H9 (cell line): ENCODE results near the gene KLHL2. TPM values are rescaled to one million over a fixed set of nuclear protein-coding genes. Genes with fewer than 3 reads are reported as not detected.
"Not testable (repeated sequence)": the region's sequence is repeated elsewhere in the genome, so short reads cannot be mapped to it uniquely, and the experiment has no call there.

ENCODE experiments used
- DNase-seq: peaks from one replicate; pipeline ENCODE4 v3.0.0-alpha.2; 2017
- H2AFZ ChIP-seq: one replicate; pipeline ENCODE4 v1.6.1; 2013; ENCODE audit warnings: mild to moderate bottlenecking, low read length, control low read depth, moderate library complexity
- H2AK5ac ChIP-seq: 2 replicates; pipeline ENCODE4 v1.6.1; 2013; ENCODE audit warnings: low read length, control low read depth, mixed read lengths; ENCODE audit not compliant: insufficient read length
- H2BK120ac ChIP-seq: one replicate; pipeline ENCODE4 v1.6.1; 2013; ENCODE audit warnings: low read depth, mild to moderate bottlenecking, low read length, control low read depth, inconsistent platforms; ENCODE audit not compliant: poor library complexity, severe bottlenecking
- H2BK12ac ChIP-seq: 2 replicates; pipeline ENCODE4 v1.6.1; 2013; ENCODE audit warnings: low read length, control low read depth, mixed read lengths, low read depth; ENCODE audit not compliant: insufficient read length
- H2BK15ac ChIP-seq: 2 replicates; pipeline ENCODE4 v1.6.1; 2013; ENCODE audit warnings: low read depth, low read length, control low read depth
- H2BK20ac ChIP-seq: one replicate; pipeline ENCODE4 v1.6.1; 2013; ENCODE audit warnings: low read depth, mild to moderate bottlenecking, low read length, control low read depth, inconsistent platforms; ENCODE audit not compliant: poor library complexity, severe bottlenecking
- H2BK5ac ChIP-seq: 2 replicates; pipeline ENCODE4 v1.6.1; 2013; ENCODE audit warnings: low read length, control low read depth, mixed read lengths; ENCODE audit not compliant: insufficient read length
- H3K14ac ChIP-seq: 2 replicates; pipeline ENCODE4 v1.6.1; 2013; ENCODE audit warnings: low read length, control low read depth; ENCODE audit not compliant: insufficient read depth
- H3K18ac ChIP-seq: 2 replicates; pipeline ENCODE4 v1.6.1; 2013; ENCODE audit warnings: low read depth, mild to moderate bottlenecking, mixed read lengths, low read length, control low read depth; ENCODE audit not compliant: insufficient read length
- H3K23ac ChIP-seq: 2 replicates; pipeline ENCODE4 v1.6.1; 2013; ENCODE audit warnings: low read length, control low read depth, mixed read lengths, low read depth; ENCODE audit not compliant: insufficient read length
- H3K23me2 ChIP-seq: 2 replicates; pipeline ENCODE4 v1.6.1; 2013; ENCODE audit warnings: low read depth, mild to moderate bottlenecking, mixed read lengths, low read length, control low read depth; ENCODE audit not compliant: insufficient read length, poor library complexity, severe bottlenecking
- H3K27ac ChIP-seq: 2 replicates; pipeline ENCODE4 v1.5.1; 2013; ENCODE audit warnings: low read length, control low read depth, mixed read lengths, low read depth; ENCODE audit not compliant: insufficient read length
- H3K27me3 ChIP-seq: 2 replicates; pipeline ENCODE4 v1.6.1; 2013; ENCODE audit warnings: low read length, control low read depth, inconsistent platforms; ENCODE audit not compliant: insufficient read depth
- H3K4ac ChIP-seq: 2 replicates; pipeline ENCODE4 v1.6.1; 2013; ENCODE audit warnings: low read depth, mild to moderate bottlenecking, control low read depth, inconsistent platforms, low read length, moderate library complexity
- H3K4me1 ChIP-seq: 2 replicates; pipeline ENCODE4 v1.6.1; 2013; ENCODE audit warnings: low read length, control low read depth, inconsistent platforms; ENCODE audit not compliant: insufficient read depth
- H3K4me2 ChIP-seq: 2 replicates; pipeline ENCODE4 v1.6.1; 2013; ENCODE audit warnings: low read length, control low read depth, mixed read lengths; ENCODE audit not compliant: insufficient read length, insufficient read depth
- H3K56ac ChIP-seq: 2 replicates; pipeline ENCODE4 v1.6.1; 2013; ENCODE audit warnings: low read depth, mild to moderate bottlenecking, mixed read lengths, low read length, control low read depth; ENCODE audit not compliant: insufficient read length
- H3K79me1 ChIP-seq: 2 replicates; pipeline ENCODE4 v1.6.1; 2013; ENCODE audit warnings: low read depth, mild to moderate bottlenecking, moderate library complexity, low read length, control low read depth, inconsistent platforms; ENCODE audit not compliant: insufficient read depth, poor library complexity, severe bottlenecking
- H3K79me2 ChIP-seq: 2 replicates; pipeline ENCODE4 v1.6.1; 2013; ENCODE audit warnings: low read length, control low read depth, inconsistent platforms; ENCODE audit not compliant: insufficient read depth
- H3K9ac ChIP-seq: 2 replicates; pipeline ENCODE4 v1.6.1; 2013; ENCODE audit warnings: low read length, control low read depth, mixed read lengths; ENCODE audit not compliant: insufficient read length; ENCODE audit errors: extremely low read depth
- H3K9me3 ChIP-seq: one replicate; pipeline ENCODE4 v1.6.1; 2013; ENCODE audit warnings: low read depth, low read length, inconsistent platforms; ENCODE audit not compliant: control insufficient read depth
- H3T11ph ChIP-seq: one replicate; pipeline ENCODE4 v1.6.1; 2013; ENCODE audit warnings: mild to moderate bottlenecking, low read length, control low read depth, inconsistent platforms
- H4K20me1 ChIP-seq: one replicate; pipeline ENCODE4 v1.6.1; 2013; ENCODE audit not compliant: control insufficient read depth, insufficient read length, insufficient read depth
- H4K5ac ChIP-seq: 2 replicates; pipeline ENCODE4 v1.6.1; 2013; ENCODE audit warnings: low read depth, mild to moderate bottlenecking, mixed read lengths, low read length, control low read depth; ENCODE audit not compliant: insufficient read length
- H4K8ac ChIP-seq: replicated peaks from 2 replicates; pipeline ENCODE4 v1.6.1; 2013; ENCODE audit warnings: low read length, control low read depth, mixed read lengths, low read depth; ENCODE audit not compliant: insufficient read length
- H4K91ac ChIP-seq: 2 replicates; pipeline ENCODE4 v1.6.1; 2013; ENCODE audit warnings: low read depth, mild to moderate bottlenecking, moderate library complexity, mixed read lengths, low read length, control low read depth; ENCODE audit not compliant: insufficient read length
- H3K27ac Mint-ChIP-seq, 3 experiments: 2 replicates in 2 of 3; 3 replicates in 1 of 3; pipeline ENCODE4 v1.8.0; 2020 to 2021; ENCODE audit warnings: mixed read lengths in 3 of 3, mild to moderate bottlenecking in 1 of 3, moderate library complexity in 1 of 3
- H3K27me3 Mint-ChIP-seq: 2 replicates; pipeline ENCODE4 v1.8.0; 2021; ENCODE audit warnings: low read depth, mild to moderate bottlenecking, moderate library complexity, mixed read lengths
- H3K36me3 Mint-ChIP-seq, 3 experiments: 2 replicates in 2 of 3; 3 replicates in 1 of 3; pipeline ENCODE4 v1.8.0; 2020 to 2021; ENCODE audit warnings: low read depth in 3 of 3, mixed read lengths in 3 of 3; ENCODE audit not compliant: insufficient read depth in 1 of 3
- H3K4me1 Mint-ChIP-seq, 2 experiments: 2 replicates each; pipeline ENCODE4 v1.8.0; 2020; ENCODE audit warnings: mixed read lengths in 2 of 2
- H3K4me3 Mint-ChIP-seq, 2 experiments: 2 replicates in 1 of 2; 3 replicates in 1 of 2; pipeline ENCODE4 v1.8.0; 2020 to 2021; ENCODE audit warnings: mild to moderate bottlenecking in 2 of 2, mixed read lengths in 2 of 2, moderate library complexity in 1 of 2
- H3K9me3 Mint-ChIP-seq, 2 experiments: 2 replicates in 1 of 2; 3 replicates in 1 of 2; pipeline ENCODE4 v1.8.0; 2020; ENCODE audit warnings: mild to moderate bottlenecking in 2 of 2, mixed read lengths in 2 of 2, moderate library complexity in 1 of 2
- CTCF ChIP-seq: fragments of 200-600 bp; sonication (generic); conservative IDR thresholded peaks from 3 replicates; pipeline ENCODE4 v1.8.0; 2021; ENCODE audit warnings: antibody characterized with exemption, mild to moderate bottlenecking
- WGBS: extraction: QIAGEN DNeasy Blood & Tissue Kit; methylation state at CpG from one replicate; pipeline ENCODE4 v1.1.7; 2013; ENCODE audit warnings: missing lambda C conversion rate, low lambda C conversion rate, mixed read lengths; ENCODE audit not compliant: insufficient read length; ENCODE audit errors: extremely low coverage; 5-methylcytosine and 5-hydroxymethylcytosine counted together
- total RNA-seq: library from RNA; stranded (reverse); gene quantifications from 2 replicates; pipeline ENCODE4 v1.2.1, GENCODE V29; 2021

The KLHL2 gene
- total RNA-seq, 1 experiment from 2014 or later: 14.3 TPM

- Histone ChIP-seq H4K5ac (no peak overlapping the region), H3K9ac (no peak overlapping the region), H3K18ac (no peak overlapping the region), H3K4me1 (no peaks in the 10 kb centered on the region), H3K79me2 (no peaks in the 10 kb centered on the region), H4K8ac (no peak overlapping the region), H3K23ac (no peak overlapping the region), H2BK15ac (no peak overlapping the region), H3K23me2 (no peaks in the 10 kb centered on the region), H2BK12ac (no peak overlapping the region), H4K20me1 (no peaks in the 10 kb centered on the region), H4K91ac (no peak overlapping the region), H2AK5ac (no peak overlapping the region), H3K79me1 (no peaks in the 10 kb centered on the region), H3K14ac (no peak overlapping the region), H3K4me2 (no peak overlapping the region), H3K27ac (no peak overlapping the region), H2BK20ac (no peak overlapping the region), H3T11ph (no peak overlapping the region), H3K4ac (no peak overlapping the region), H2BK120ac (no peak overlapping the region), H3K9me3 (no peaks in the 10 kb centered on the region), H3K27me3 (no peaks in the 10 kb centered on the region), H2BK5ac (no peak overlapping the region), H3K56ac (no peak overlapping the region), H2AFZ (no peak overlapping the region)
- H3K27ac Mint-ChIP-seq: no peak overlapping the region
- no peaks in the 10 kb centered on the region; the same call in 1 of the 2 replicates for H3K27me3 Mint-ChIP-seq
- no CpG with 5 or more reads among the region's 2 CpGs for WGBS
- H3K9me3 Mint-ChIP-seq: peaks cover 3 to 6% of the 10 kb centered on the region in 2 experiments; a peak in 4 of 5 replicates
- no peak for DNase-seq
- H3K4me1 Mint-ChIP-seq: no peaks in the 10 kb centered on the region
- H3K4me3 Mint-ChIP-seq: no peak overlapping the region
- H3K36me3 Mint-ChIP-seq: no peaks in the 10 kb centered on the region; a peak in 1 of 7 replicates
- no peak for TF ChIP-seq CTCF
Measured at GRCh38 chr4:165164257-165164656, 43.1 kb upstream of the KLHL2 start.

- H3K79me2 ChIP-seq, H3T11ph ChIP-seq, H3K9me3 ChIP-seq, H3K18ac ChIP-seq, H3K4me1 ChIP-seq, H3K27ac ChIP-seq, H3K27me3 ChIP-seq, H3K9ac ChIP-seq, H3K23me2 ChIP-seq, H3K14ac ChIP-seq, H4K5ac ChIP-seq, H3K56ac ChIP-seq, H2AFZ ChIP-seq, H3K4me3 Mint-ChIP-seq, H2BK12ac ChIP-seq, H3K9me3 Mint-ChIP-seq, H3K79me1 ChIP-seq, H4K8ac ChIP-seq, H3K36me3 Mint-ChIP-seq, H2BK20ac ChIP-seq, H3K4me1 Mint-ChIP-seq, H3K4me2 ChIP-seq, H4K91ac ChIP-seq, H2BK15ac ChIP-seq, H2AK5ac ChIP-seq, H4K20me1 ChIP-seq, H3K4ac ChIP-seq, DNase-seq, H3K23ac ChIP-seq, H3K27me3 Mint-ChIP-seq, H2BK120ac ChIP-seq, H3K27ac Mint-ChIP-seq, H2BK5ac ChIP-seq: not testable (repeated sequence)
- no CpG with 5 or more reads among the region's 1 CpG for WGBS
Measured at GRCh38 chr4:165166872-165167271, 40.5 kb upstream of the KLHL2 start.
